Activated naive CD4-positive, alpha-beta T cell treated with anti-CD3 and anti-CD28 coated beads, Interleukin-2, amount 50 U/mL, for 72 hours (primary cell): ENCODE measurements around the gene RECK. TPM values are rescaled to one million over a fixed set of nuclear protein-coding genes. Genes with fewer than 3 reads are reported as not detected.
A peak's percentile ranks its signal among the peaks of the same experiment; 100 is the strongest.

ENCODE experiments used
- ATAC-seq, 2 donors: fragments of 150-1000 bp; cut with Tn5 transposase; 2 replicates each; pipeline ENCODE4 v1.10.0; 2021; ENCODE audit warnings: mild to moderate bottlenecking in 2 of 2, moderate library complexity in 2 of 2
- DNase-seq, 2 donors: peaks; one replicate each; pipeline ENCODE4 v3.0.0; 2021 to 2022; ENCODE audit warnings: low spot score in 2 of 2
- H3K27ac Mint-ChIP-seq, 2 donors: one replicate each; pipeline ENCODE4 v1.8.0; 2022; ENCODE audit warnings: mild to moderate bottlenecking in 2 of 2, mixed read lengths in 2 of 2
- H3K36me3 Mint-ChIP-seq, 2 donors: one replicate each; pipeline ENCODE4 v1.8.0; 2022; ENCODE audit warnings: mixed read lengths in 2 of 2
- H3K9me3 Mint-ChIP-seq, 2 donors: one replicate each; pipeline ENCODE4 v1.8.0; 2022; ENCODE audit warnings: mixed read lengths in 2 of 2
- total RNA-seq, 2 donors: library from RNA; stranded (reverse); gene quantifications; one replicate each; pipeline ENCODE4 v1.2.3, GENCODE V29; 2022

Gene RECK
- total RNA-seq, 2 donors from 2014 or later, result 7.0 to 7.6 TPM

DNA sequence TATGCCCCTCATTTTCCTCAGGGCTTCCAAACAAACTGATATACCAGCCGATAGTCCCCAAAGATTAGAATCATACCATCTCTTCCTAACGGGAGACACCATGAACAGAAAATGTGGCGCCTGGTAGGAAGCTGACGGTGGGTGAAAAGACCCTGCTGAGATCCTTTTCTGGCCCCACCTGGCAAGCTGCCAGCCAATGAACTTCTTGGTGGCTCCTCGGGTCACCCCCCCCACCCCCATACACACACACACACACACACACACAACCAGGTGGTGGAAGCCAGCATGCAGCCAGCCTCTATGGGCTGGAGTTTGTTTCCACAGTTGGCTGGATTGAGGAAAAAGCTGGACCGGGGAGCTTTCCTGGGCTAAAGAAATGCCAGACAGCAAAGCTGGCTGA lies 127.7 kb downstream of the RECK start:
- H3K9me3 Mint-ChIP-seq, result no peaks in the 10 kb centered on the region

GRCh38 chr9:36164989-36165388 lies 128.3 kb downstream of the RECK start:
- Mint-ChIP-seq H3K27ac (no peak overlapping the region), H3K9me3 (no peaks in the 10 kb centered on the region), H3K36me3 (no peaks in the 10 kb centered on the region)
- DNase-seq (no peak), ATAC-seq (no peak)

More for the DNA sequence above, 127.7 kb downstream of the RECK start:
- DNase-seq (no peak), ATAC-seq (no peak)
- no peak overlapping the region for H3K27ac Mint-ChIP-seq
- no peaks in the 10 kb centered on the region for H3K36me3 Mint-ChIP-seq

DNA sequence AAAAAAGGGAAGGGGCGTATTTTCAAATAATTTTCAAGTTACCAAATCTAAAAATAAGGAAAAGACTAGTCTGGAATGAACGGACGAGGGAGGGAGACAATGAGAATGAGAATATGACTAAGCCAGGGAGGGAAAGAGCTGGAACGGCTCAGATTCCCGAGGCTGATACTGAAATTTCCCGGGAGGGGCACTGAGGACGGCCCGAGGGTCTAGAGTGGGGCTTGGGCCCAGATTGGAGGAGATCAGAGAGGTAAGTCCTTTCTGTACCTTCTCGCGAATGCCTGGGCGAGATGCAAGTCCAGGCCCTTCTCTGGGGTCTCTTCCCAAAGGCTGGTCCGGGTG lies 129.1 kb downstream of the RECK start:
- ATAC-seq, result no peak
- Mint-ChIP-seq H3K9me3 (no peaks in the 10 kb centered on the region), H3K27ac (no peak overlapping the region), H3K36me3 (no peaks in the 10 kb centered on the region)
- DNase-seq, result no peak

GRCh38 chr9:36166168-36166927 lies 129.6 kb downstream of the RECK start:
- no peak overlapping the region for H3K27ac Mint-ChIP-seq

GRCh38 chr9:36169166-36169565 lies 132.5 kb downstream of the RECK start, which contains the start of gene CCIN:
TSS of gene CCIN (plus strand) at chr9:36169388. CDS start at chr9:36169503, 115 bp downstream.
- no peaks in the 10 kb centered on the region for H3K36me3 Mint-ChIP-seq
- H3K9me3 Mint-ChIP-seq, result no peaks in the 10 kb centered on the region
- no peak for DNase-seq
- ATAC-seq, result no peak
- no peak within 1 kb of the TSS for H3K27ac Mint-ChIP-seq

More at GRCh38 chr9:36166168-36166927, 129.6 kb downstream of the RECK start:
- Mint-ChIP-seq H3K9me3 (no peaks in the 10 kb centered on the region), H3K36me3 (no peaks in the 10 kb centered on the region)
- ATAC-seq (peak; percentile 97 to 98), DNase-seq (peak; percentile 90 to 93)

GRCh38 chr9:36169708-36170107 lies 133.0 kb downstream of the RECK start:
- no peak for ATAC-seq
- H3K36me3 Mint-ChIP-seq, result no peaks in the 10 kb centered on the region
- no peak overlapping the region for H3K27ac Mint-ChIP-seq
- H3K9me3 Mint-ChIP-seq, result no peaks in the 10 kb centered on the region
- DNase-seq, result no peak

DNA sequence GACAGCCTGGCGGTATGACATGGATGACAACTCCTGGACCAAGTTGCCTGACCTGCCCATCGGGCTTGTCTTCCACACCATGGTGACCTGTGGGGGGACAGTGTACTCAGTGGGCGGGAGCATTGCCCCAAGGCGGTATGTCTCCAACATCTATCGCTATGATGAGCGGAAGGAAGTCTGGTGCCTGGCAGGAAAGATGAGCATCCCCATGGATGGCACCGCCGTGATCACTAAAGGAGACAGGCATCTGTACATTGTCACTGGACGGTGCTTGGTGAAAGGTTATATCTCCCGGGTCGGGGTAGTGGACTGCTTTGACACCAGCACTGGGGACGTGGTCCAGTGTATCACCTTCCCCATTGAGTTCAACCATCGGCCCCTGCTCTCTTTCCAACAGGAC lies 133.8 kb downstream of the RECK start:
- Mint-ChIP-seq H3K36me3 (no peaks in the 10 kb centered on the region), H3K27ac (no peak overlapping the region), H3K9me3 (no peaks in the 10 kb centered on the region)
- no peak for DNase-seq
- ATAC-seq, result no peak

GRCh38 chr9:36173861-36174260 lies 137.1 kb downstream of the RECK start:
- H3K9me3 Mint-ChIP-seq, result peaks cover 0 to under 1% of the 10 kb centered on the region in 2 donors
- no peaks in the 10 kb centered on the region for H3K36me3 Mint-ChIP-seq
- no peak for DNase-seq
- no peak overlapping the region for H3K27ac Mint-ChIP-seq
- ATAC-seq, result no peak

Other genes with a start within 250 kb of the RECK start
- 10 to 100 TPM in 1 of 2 donors, 1 to 10 TPM in 1; 6.8 to 16.2 TPM for gene NPR2, start 245.3 kb upstream of the RECK start, total RNA-seq
- gene SPAG8, start 224.7 kb upstream of the RECK start, total RNA-seq, result 1 to 10 TPM; 1.0 to 1.3 TPM
- 10 to 100 TPM; 27.2 to 51.8 TPM for gene HINT2, start 221.9 kb upstream of the RECK start, total RNA-seq
- gene FAM221B, start 208.2 kb upstream of the RECK start, total RNA-seq, result not detected
- 10 to 100 TPM in 1 of 2 donors, 1 to 10 TPM in 1; 4.0 to 11.2 TPM for gene TMEM8B, start 207.7 kb upstream of the RECK start, total RNA-seq
- gene OR13J1, start 166.5 kb upstream of the RECK start, total RNA-seq, result not detected
- gene HRCT1, start 130.7 kb upstream of the RECK start, total RNA-seq, result not detected
- gene SPAAR, start 127.4 kb upstream of the RECK start, total RNA-seq, result not detected
- gene OR2S2, start 78.8 kb upstream of the RECK start, total RNA-seq, result not detected
- gene GLIPR2, start 99.8 kb downstream of the RECK start, total RNA-seq, result 10 to 100 TPM in 1 of 2 donors, 1 to 10 TPM in 1; 4.0 to 17.0 TPM
- gene CCIN, start 132.5 kb downstream of the RECK start, total RNA-seq, result not detected
- 100 to 1,000 TPM in 1 of 2 donors, 10 to 100 TPM in 1; 77.0 to 127 TPM for gene CLTA, start 154.0 kb downstream of the RECK start, total RNA-seq
- 10 to 100 TPM; 10.0 to 18.4 TPM for gene GNE, start 221.5 kb downstream of the RECK start, total RNA-seq